ENCODE results near the gene PDGFA. TPM values are rescaled to one million over a fixed set of nuclear protein-coding genes. Genes with fewer than 3 reads are reported as not detected.

PDGFA gene
- total RNA-seq, 1 donor from 2014 or later = 10.6 TPM

GRCh38 chr7:477626-478220, 41.9 kb downstream of the PDGFA start:
- DNase-seq (ENCODE audit: low spot score) = no peak

GRCh38 chr7:476736-477360, 42.8 kb downstream of the PDGFA start:
- intact Hi-C loops (cut with micrococcal nuclease) = no loop called here
- no peaks in the 10 kb centered on the region for H3K27me3 Mint-ChIP-seq (ENCODE audit: low read depth)
- H3K27ac Mint-ChIP-seq = no peak overlapping the region
- no peak overlapping the region for H3K4me3 Mint-ChIP-seq (ENCODE audit: low read depth)
- no peaks in the 10 kb centered on the region for H3K36me3 Mint-ChIP-seq (ENCODE audit: low read depth)
- no peaks in the 10 kb centered on the region for H3K9me3 Mint-ChIP-seq
- H3K4me1 Mint-ChIP-seq (ENCODE audit: low read depth) = no peaks in the 10 kb centered on the region
- DNase-seq (ENCODE audit: low spot score) = no peak

More at GRCh38 chr7:477626-478220, 41.9 kb downstream of the PDGFA start:
- Mint-ChIP-seq H3K36me3 (ENCODE audit: low read depth) (no peaks in the 10 kb centered on the region), H3K27me3 (ENCODE audit: low read depth) (no peaks in the 10 kb centered on the region), H3K27ac (no peak overlapping the region), H3K9me3 (peaks cover 6% of the 10 kb centered on the region), H3K4me1 (ENCODE audit: low read depth) (no peaks in the 10 kb centered on the region), H3K4me3 (ENCODE audit: low read depth) (no peak overlapping the region)
- intact Hi-C loops (cut with micrococcal nuclease) = no loop called here

- no peaks in the 10 kb centered on the region for H3K4me1 Mint-ChIP-seq (ENCODE audit: low read depth)
- no peaks in the 10 kb centered on the region for H3K27me3 Mint-ChIP-seq (ENCODE audit: low read depth)
Observed at GRCh38 chr7:475951-476441, 43.6 kb downstream of the PDGFA start.

GRCh38 chr7:475425-475728, 44.3 kb downstream of the PDGFA start:
- H3K4me3 Mint-ChIP-seq (ENCODE audit: low read depth) = no peak overlapping the region
- no peaks in the 10 kb centered on the region for H3K36me3 Mint-ChIP-seq (ENCODE audit: low read depth)
- no peaks in the 10 kb centered on the region for H3K9me3 Mint-ChIP-seq
- intact Hi-C loops (cut with micrococcal nuclease) = no loop called here
- DNase-seq (ENCODE audit: low spot score) = no peak
- H3K27ac Mint-ChIP-seq = no peak overlapping the region
- H3K27me3 Mint-ChIP-seq (ENCODE audit: low read depth) = no peaks in the 10 kb centered on the region
- no peaks in the 10 kb centered on the region for H3K4me1 Mint-ChIP-seq (ENCODE audit: low read depth)

More at GRCh38 chr7:475951-476441, 43.6 kb downstream of the PDGFA start:
- H3K9me3 Mint-ChIP-seq = no peaks in the 10 kb centered on the region
- intact Hi-C loops (cut with micrococcal nuclease) = no loop called here
- no peak for DNase-seq (ENCODE audit: low spot score)
- H3K4me3 Mint-ChIP-seq (ENCODE audit: low read depth) = no peak overlapping the region
- no peak overlapping the region for H3K27ac Mint-ChIP-seq
- H3K36me3 Mint-ChIP-seq (ENCODE audit: low read depth) = no peaks in the 10 kb centered on the region

GRCh38 chr7:474605-475424, 44.8 kb downstream of the PDGFA start:
- no peak overlapping the region for H3K4me3 Mint-ChIP-seq (ENCODE audit: low read depth)
- no peak for DNase-seq (ENCODE audit: low spot score)
- H3K36me3 Mint-ChIP-seq (ENCODE audit: low read depth) = no peaks in the 10 kb centered on the region
- H3K27ac Mint-ChIP-seq = no peak overlapping the region
- H3K9me3 Mint-ChIP-seq = no peaks in the 10 kb centered on the region
- no peaks in the 10 kb centered on the region for H3K4me1 Mint-ChIP-seq (ENCODE audit: low read depth)
- H3K27me3 Mint-ChIP-seq (ENCODE audit: low read depth) = no peaks in the 10 kb centered on the region
- intact Hi-C loops (cut with micrococcal nuclease) = no loop called here

- Mint-ChIP-seq H3K9me3 (no peaks in the 10 kb centered on the region), H3K27ac (no peak overlapping the region), H3K4me1 (ENCODE audit: low read depth) (no peaks in the 10 kb centered on the region), H3K36me3 (ENCODE audit: low read depth) (no peaks in the 10 kb centered on the region), H3K27me3 (ENCODE audit: low read depth) (no peaks in the 10 kb centered on the region), H3K4me3 (ENCODE audit: low read depth) (no peak overlapping the region)
- no peak for DNase-seq (ENCODE audit: low spot score)
- intact Hi-C loops (cut with micrococcal nuclease) = no loop called here
Observed at GRCh38 chr7:473870-474604, 45.6 kb downstream of the PDGFA start.

- Mint-ChIP-seq H3K27ac (no peak overlapping the region), H3K4me1 (ENCODE audit: low read depth) (no peaks in the 10 kb centered on the region), H3K36me3 (ENCODE audit: low read depth) (no peaks in the 10 kb centered on the region), H3K27me3 (ENCODE audit: low read depth) (no peaks in the 10 kb centered on the region), H3K4me3 (ENCODE audit: low read depth) (no peak overlapping the region), H3K9me3 (peaks cover 4% of the 10 kb centered on the region)
- no peak for DNase-seq (ENCODE audit: low spot score)
- intact Hi-C loops (cut with micrococcal nuclease) = no loop called here
Observed at GRCh38 chr7:473211-473734, 46.4 kb downstream of the PDGFA start.

- intact Hi-C loops (cut with micrococcal nuclease) = no loop called here
- H3K4me1 Mint-ChIP-seq (ENCODE audit: low read depth) = no peaks in the 10 kb centered on the region
- no peaks in the 10 kb centered on the region for H3K27me3 Mint-ChIP-seq (ENCODE audit: low read depth)
- no peak overlapping the region for H3K4me3 Mint-ChIP-seq (ENCODE audit: low read depth)
- DNase-seq (ENCODE audit: low spot score) = no peak
- no peaks in the 10 kb centered on the region for H3K36me3 Mint-ChIP-seq (ENCODE audit: low read depth)
- peaks cover 11% of the 10 kb centered on the region for H3K9me3 Mint-ChIP-seq
- H3K27ac Mint-ChIP-seq = no peak overlapping the region
Observed at GRCh38 chr7:472640-472957, 47.0 kb downstream of the PDGFA start.

- peaks cover 16% of the 10 kb centered on the region for H3K9me3 Mint-ChIP-seq
- no peak for DNase-seq (ENCODE audit: low spot score)
- no peaks in the 10 kb centered on the region for H3K27me3 Mint-ChIP-seq (ENCODE audit: low read depth)
- H3K36me3 Mint-ChIP-seq (ENCODE audit: low read depth) = no peaks in the 10 kb centered on the region
- intact Hi-C loops (cut with micrococcal nuclease) = no loop called here
- no peak overlapping the region for H3K4me3 Mint-ChIP-seq (ENCODE audit: low read depth)
- H3K4me1 Mint-ChIP-seq (ENCODE audit: low read depth) = no peaks in the 10 kb centered on the region
- no peak overlapping the region for H3K27ac Mint-ChIP-seq
Observed at GRCh38 chr7:471866-472639, 47.6 kb downstream of the PDGFA start.

- Mint-ChIP-seq H3K27me3 (ENCODE audit: low read depth) (no peaks in the 10 kb centered on the region), H3K9me3 (peaks cover 17% of the 10 kb centered on the region), H3K4me3 (ENCODE audit: low read depth) (no peak overlapping the region), H3K4me1 (ENCODE audit: low read depth) (no peaks in the 10 kb centered on the region), H3K27ac (no peak overlapping the region), H3K36me3 (ENCODE audit: low read depth) (no peaks in the 10 kb centered on the region)
- intact Hi-C loops (cut with micrococcal nuclease) = no loop called here
- no peak for DNase-seq (ENCODE audit: low spot score)
Observed at GRCh38 chr7:471191-471865, 48.3 kb downstream of the PDGFA start.

GRCh38 chr7:469563-469961, 50.1 kb downstream of the PDGFA start:
- Mint-ChIP-seq H3K4me1 (ENCODE audit: low read depth) (no peaks in the 10 kb centered on the region), H3K36me3 (ENCODE audit: low read depth) (no peaks in the 10 kb centered on the region), H3K4me3 (ENCODE audit: low read depth) (no peak overlapping the region), H3K27me3 (ENCODE audit: low read depth) (no peaks in the 10 kb centered on the region), H3K9me3 (peaks cover 17% of the 10 kb centered on the region), H3K27ac (no peak overlapping the region)
- no peak for DNase-seq (ENCODE audit: low spot score)
- intact Hi-C loops (cut with micrococcal nuclease) = no loop called here

All from activated T-helper 2 cell treated with anti-CD3 and anti-CD28 coated beads, Interferon-gamma antibody, Interleukin-2, Interleukin-4, amounts not matched to agents 10 μg/mL and 5 μg/mL and 100 μg/mL, durations not matched to agents 14 hours and 24 hours and 36 hours (primary cell).